HG02970 (cell line): Measurements from ENCODE around the gene SH3BGR.
A peak's percentile ranks its signal among the peaks of the same experiment; 100 is the strongest.

Experiments
- ATAC-seq: cut with Tn5 transposase; IDR thresholded peaks from one replicate; pipeline ENCODE4 v1.9.1; 2021; ENCODE audit warnings: mild to moderate bottlenecking, moderate library complexity, moderate number of reproducible peaks; ENCODE audit not compliant: unreplicated experiment, low FRiP score

SH3BGR gene

DNA sequence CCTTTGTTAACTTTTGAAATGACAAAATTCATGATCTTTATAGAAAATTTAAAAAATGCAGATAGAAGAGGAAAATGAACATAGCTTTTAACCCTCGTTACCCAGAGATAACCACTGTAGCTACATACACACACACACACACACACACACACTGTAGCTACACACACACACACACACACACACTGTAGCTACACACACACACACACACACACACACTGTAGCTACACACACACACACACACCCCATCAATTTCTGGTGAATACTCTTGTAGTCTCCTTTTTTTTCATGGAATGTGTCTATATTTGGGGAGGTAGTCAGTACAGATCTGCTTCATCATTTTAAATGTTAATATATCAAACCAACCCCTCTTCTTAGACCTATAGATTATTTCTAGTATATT lies 58.5 kb downstream of the SH3BGR start:
- no peak for ATAC-seq

DNA sequence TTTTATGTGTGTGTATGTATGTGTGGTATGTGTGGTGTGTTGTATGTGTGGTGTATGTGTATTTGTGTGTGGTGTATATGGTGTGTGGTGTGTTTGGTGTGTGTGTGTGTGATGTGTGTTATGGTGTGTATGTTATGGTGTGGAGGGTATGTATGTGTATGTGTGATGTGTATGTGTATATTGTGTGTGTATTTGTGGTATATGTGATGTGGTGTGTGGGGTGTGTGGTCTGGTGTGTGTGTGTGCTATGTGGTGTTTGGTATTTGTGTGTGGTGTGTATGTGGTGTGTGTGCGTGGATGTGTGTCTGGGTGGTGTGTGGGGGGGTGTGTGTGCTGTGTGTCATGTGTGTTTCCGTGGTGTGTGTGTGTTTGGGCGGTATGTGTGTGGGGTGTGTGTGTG lies 59.3 kb downstream of the SH3BGR start:
- no peak for ATAC-seq

DNA sequence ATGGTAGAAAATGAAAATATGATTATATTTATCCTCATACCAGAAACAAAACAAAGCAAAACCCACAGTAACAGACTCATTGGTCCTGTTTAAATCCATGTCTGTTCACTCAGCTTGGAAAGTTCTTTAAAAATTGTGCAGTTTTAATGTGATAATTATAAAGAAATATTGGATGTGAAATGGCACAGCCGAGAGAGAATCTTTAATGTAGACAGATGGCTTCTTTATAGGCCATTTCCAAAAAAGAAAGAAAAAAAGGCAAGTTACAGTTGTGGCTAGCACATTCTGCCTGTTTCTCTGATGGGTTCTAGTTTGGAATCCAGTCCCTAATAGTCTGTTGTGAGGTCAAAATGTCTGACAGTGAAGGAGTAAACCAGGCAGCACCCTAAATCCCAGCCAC lies 62.0 kb downstream of the SH3BGR start:
- ATAC-seq = no peak

DNA sequence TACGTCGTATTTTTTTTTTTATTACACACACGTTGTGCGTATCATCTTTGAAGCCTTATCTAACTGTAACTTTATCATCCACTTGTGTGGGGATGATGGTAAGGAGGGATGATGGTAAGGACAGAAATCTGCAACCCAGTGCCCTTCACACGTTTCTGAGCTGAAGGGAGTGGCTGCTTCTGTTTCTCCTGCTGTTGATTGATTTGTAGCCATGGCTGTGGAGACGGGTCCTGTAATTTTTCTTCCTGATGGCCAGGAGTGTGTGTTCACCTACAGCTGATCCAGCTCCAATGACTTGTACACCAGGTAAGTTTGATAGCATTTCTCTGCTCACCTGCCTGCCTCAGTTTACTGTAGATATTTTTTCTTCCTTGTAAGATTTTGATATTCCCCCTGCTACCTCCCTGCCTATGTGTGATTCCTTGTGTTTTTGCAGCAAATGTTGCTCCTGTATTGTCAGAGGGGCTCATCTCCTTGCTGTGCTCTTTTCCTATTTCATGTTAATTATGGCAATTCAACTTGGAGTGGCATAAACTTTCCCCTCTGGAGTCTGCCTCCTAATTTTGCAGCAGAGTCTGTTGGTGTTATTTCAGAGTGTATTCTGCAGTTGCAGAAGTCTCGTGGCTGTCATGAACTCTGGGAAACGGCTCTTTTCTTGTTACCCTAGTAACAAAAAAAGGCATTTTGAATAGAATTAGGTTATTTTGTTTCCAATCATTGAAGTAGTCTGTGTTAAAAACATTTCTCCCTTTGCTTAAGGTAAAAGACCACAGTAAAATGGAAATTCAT lies 64.1 kb downstream of the SH3BGR start:
- ATAC-seq = no peak

DNA sequence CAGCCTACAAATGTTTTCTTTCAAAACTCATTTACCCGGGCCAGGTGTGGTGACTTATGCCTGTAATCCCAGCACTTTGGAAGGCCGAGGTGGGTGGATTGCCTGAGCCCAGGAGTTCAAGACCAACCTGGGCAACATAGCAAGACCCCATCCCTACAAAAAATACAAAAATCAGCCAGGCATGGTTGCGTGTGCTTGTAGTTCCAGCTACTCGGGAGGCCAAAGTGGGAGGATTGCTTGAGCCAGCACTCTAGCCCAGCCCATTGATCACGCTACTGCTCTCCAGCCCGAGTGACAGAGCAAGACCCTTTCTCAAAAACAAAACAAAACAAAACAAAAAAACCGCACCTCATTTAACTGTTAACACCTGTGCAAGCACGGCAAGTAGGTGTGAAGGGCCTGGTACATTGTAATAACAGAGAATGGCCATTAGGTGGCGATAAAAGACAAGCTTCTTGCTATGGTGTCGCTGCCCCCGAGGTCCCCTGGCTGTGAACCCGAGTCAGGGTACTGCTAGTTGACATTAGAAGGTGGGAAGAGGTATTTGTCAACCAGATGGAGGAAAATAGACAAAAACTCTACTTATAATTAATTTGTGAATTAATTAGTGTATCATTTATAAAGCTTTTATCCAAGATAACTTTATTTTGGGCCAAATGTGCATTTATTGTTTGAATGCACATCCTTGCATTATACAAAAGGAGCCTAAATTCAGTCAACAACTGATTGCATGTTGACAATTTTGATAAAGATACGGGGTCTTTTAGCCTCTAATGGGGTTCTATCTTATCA lies 66.5 kb downstream of the SH3BGR start:
- peak; percentile 75 for ATAC-seq

DNA sequence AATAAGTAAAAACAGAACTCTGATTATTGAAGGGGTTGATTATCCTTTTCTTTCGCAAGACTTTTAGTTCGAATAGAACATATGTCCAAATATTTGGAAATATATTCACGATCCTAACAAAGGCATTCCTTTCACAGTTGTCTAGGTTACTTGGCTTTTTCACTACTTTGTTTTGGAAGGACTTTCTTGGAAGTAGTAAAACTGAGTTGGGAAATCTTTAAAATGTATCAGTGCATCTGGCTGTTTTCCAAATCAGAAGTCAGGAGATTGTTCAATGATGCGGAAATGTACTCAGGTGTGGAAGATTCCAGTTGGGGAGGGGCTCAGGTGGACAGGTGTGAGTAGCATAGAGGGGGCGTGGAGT lies 67.1 kb downstream of the SH3BGR start:
- ATAC-seq = no peak

DNA sequence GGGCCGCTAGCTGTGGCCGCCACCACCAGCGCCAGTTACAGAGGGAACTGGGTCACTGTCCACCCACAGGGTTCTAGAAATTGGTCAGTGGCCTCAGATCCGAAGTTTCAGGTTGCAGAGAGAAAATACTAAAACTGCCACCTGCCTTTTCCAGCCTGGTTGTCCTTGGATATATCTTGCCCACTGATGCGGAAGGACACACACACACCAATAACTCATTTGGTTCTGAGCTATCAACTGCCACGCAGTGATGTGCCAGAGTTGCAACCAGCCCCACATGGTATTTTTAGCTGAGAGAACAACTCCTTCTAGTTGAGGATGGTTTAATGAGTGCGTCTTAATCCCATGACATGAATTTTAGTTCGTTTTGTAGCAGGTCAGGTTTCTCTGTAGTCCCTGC lies 68.1 kb downstream of the SH3BGR start:
- no peak for ATAC-seq

DNA sequence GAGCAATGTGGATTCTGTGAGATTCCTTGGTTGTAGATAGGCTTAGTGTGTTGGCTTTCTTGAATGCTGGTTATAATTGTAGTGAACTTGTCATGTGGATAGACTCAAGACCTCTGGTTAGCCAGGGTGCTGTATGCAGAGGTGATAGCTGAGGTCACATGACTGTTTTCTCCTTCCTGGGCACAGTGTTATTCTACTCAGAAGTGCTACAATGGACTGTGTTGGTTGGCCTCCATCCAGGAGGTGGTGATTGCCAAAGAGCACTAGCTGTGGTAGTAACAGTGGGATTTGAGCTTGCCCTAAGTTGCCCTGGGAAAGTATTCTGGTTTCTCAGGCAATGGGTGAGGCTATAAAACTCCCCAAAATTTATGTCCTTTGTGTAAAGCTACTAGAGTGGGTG lies 71.6 kb downstream of the SH3BGR start:
- ATAC-seq = no peak

DNA sequence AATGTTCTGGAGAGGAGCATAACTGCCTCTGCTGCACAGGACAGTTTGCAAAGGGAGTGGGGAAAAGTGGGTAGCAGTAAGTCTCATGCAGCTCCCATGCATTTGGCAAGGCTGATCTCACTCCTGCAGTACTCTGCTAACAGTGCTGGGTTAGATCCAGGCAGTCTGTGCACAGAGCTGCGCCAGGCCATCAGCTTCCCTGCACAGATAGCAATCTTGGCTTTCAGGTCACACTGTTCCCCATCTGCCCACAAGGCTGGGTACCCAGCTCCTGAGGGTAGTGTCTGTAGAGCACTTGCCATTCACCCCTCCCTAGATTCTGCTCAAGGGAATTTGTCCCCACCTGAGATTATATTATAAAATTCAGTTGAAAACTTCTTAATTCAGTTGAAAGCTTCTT lies 72.1 kb downstream of the SH3BGR start:
- no peak for ATAC-seq

DNA sequence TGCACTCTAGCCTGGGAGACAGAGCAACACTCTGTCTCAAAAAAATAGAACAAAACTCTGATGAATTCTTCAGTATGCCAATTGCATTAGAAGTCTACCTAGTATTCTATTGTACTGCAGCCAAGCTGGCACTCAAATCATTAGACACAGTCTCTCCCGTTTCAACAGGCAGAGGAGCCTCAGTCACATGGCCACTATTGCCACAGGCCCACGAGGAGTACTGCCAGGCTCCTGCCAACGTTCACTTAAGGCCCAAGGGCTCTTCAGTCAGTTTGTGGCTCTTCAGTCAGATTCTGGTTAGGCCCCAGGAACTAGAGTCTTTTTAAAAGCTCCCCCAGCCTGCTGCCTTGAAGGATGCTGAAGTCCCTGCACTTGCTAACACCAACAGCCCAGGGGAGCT lies 73.4 kb downstream of the SH3BGR start:
- ATAC-seq = no peak

DNA sequence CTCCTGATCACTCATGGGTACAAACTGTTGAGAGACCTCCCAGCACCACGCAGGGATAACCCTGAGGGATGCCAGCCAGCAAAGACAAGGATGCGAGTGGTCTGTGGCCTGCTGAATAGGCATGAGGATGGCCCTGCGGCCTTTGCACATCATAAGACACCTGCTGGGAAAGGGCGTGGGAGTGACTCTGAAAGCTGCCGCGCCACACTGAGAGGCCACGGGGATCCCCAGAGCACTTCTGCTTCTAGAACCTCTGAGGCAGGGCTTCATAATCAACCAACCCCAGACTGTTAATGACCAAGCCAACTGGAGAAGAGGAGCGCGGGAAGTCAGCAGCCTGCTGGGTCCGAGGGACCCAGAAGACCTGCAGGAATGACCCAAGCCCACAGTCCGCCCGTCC lies 73.8 kb downstream of the SH3BGR start:
- no peak for ATAC-seq

DNA sequence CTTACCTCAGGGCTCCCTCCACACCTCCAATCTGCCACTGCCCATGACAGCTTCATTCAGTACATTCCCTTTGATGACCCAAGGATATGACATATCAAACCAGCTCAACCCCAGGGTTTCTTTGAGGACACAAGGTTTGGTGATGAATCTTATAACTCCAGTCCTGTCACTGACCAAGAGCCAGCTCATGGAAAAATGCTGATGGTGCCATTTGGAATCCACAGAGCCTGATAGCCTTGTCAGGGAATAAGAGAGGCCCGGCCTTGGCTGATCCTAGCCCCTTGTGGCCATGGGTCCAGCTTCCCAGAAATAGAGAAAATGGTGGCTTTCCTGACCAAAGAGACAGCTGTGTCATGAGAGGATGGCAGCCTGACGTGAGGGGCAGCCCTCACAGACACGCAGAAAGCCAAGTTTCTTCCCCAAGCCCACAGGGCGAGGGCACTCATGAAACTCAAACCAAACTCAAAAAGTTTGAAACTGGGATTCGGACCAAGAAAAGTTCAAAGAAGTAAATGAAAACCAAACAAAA lies 75.4 kb downstream of the SH3BGR start:
- ATAC-seq = no peak

DNA sequence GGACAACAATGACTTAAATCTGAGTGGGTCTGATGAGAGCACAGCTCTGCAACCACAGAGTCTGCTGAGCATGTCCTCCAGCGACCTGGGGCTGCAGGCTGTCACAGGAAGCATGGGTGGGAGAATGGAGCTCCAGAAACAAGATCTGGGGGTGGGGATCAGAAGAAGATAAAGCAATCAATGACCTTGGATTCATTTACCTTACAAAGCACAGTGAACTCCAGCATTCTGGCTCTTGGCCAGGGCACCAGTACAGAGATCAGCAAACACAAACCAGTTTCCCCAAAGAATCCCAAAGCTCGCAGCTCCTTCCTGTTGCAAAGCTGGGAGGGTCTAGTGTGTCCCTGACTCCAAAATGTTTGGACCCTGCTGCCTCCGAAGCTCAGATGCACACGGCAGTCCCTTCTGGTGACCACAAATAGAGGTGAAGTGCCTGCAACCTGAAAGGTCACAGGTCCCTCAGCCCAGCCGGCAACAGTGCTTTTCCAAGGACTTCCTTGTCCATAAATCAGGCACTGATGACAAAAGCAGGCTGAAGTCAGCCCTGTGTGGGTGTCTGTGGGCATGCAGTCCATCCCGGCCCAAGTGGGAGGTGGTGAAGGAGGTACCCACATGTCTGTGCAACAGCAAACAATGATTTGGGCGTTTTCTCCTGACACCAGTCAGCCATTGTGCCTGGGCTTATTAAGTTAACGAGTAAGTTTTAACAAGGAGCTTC lies 76.1 kb downstream of the SH3BGR start:
- ATAC-seq = no peak

DNA sequence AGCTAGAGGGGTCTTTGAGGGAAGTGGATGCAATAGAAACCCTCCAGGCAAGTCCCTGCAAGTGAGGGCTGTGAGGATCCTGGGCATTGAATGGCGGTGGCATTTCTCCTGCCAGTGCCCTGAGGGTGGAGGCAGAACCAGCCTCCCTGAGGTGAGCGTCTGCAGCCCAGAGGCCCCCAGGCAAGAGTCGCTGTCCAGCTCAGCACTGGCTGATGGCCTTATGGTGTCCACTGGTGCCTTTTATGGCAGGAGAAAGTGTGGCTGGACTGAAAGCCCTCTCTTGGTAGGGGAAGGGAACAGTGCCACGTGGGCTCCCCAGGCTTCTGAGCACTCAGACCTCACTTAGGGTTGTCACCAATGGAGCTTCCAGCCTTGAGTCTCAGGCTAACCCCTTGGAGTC lies 77.3 kb downstream of the SH3BGR start:
- no peak for ATAC-seq

DNA sequence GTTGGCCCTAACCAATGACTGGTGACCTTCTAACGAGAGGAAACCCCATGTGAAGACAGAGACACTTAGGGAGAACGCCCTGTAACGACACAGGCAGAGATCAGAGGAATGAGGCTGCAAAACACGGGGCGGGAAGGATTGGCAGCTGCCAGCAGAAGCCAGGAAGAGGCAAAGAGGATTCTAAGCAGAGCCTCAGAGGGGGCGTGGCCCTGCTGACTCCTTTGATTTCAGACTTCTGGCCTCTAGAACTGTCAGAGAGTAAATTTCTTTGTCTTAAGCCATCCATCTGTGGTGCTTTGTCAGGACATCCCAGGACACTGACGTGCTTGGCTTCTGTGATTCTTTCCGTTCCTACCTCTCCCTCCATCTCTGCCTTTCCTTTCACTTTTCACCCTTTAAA lies 79.3 kb downstream of the SH3BGR start:
- ATAC-seq = no peak

DNA sequence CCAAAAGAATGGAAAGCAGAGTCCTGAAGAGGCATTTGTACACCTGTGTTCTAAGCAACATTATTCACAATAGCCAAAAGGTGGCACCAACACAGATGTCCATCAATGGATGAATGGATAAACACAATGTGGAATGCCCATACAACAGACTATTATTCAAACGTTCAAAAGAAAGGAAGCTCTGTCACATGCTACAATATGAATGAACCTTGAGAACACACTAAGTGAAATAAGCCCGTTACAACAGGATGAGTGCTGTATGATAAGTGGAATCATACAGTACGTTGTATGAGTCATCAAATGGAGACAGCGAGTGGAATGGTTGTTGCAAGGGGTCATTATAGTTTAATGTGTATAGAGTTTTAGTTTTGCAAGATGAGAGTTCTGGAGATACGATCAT lies 80.1 kb downstream of the SH3BGR start:
- no peak for ATAC-seq

DNA sequence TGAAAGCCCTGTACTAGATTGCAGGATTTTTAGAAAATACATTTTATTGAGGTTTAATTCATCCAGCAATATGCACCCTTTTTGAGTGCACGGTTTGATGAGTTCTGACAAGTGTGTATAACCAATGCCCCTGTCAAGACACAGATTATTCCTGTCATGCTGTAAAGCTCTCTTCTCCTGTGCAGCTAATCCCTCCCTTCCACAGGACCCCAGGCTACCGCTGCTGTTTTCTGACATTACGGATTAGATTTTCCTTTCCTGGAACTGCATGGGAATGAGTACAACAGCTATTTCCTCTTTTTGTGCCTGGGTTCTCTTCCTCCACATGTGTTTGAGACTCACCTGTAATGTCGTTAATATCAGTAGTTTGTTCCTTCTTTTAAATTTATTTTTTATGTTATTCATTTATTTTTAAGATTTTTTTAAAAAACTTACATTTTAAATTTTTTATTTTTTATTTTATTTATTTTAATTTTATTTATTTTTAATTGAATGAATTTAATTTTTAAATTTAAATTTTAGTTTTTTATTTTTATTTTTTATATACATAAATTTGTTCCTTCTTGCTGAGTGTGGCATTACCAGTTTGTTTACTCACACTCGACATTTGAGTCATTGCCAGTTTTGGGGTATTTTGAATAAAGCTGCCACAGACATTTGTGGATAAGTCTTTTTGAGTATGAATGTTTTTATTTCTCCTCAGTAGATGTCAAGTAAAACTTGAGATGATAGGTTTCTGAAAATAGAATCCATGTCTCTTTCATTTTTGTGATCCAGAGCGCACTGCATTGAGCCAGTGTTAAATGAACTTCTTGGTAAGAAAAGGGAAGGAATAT lies 82.0 kb downstream of the SH3BGR start:
- ATAC-seq = no peak

DNA sequence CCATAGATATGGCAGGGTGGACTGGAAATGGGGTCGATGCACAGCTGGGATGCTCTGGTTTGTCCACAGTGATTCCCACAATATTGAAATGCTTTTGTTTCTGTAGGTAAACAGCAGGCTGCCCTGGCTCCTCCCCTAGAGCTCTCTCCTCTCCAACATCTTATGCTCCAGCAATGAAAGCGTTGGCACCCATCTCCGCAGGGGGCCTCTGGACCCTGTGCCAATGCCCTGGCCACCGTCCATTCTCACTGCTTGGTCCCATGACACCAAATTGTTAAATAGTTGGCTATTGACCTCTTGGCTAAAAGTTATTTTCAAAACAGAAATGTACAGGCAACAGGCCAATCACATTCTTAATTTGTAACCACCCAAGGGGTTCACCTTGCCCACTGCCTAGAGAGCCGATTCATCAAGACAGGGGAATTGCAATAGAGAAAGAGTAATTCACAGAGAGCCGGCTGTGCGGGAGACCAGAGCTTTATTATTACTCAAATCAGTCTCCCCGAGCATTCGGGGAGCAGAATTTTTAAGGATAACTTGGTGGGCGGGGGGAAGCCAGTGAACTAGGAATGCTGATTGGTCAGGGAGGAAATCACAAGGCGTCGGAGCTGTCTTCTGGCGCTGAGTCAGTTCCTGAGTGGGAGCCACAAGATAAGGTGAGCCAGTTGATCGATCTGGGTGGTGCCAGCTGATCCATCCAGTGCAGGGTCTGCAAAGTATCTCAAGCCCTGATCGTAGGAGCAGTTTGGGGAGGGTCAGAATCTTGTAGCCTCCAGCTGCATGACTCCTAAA lies 84.1 kb downstream of the SH3BGR start:
- no peak for ATAC-seq

DNA sequence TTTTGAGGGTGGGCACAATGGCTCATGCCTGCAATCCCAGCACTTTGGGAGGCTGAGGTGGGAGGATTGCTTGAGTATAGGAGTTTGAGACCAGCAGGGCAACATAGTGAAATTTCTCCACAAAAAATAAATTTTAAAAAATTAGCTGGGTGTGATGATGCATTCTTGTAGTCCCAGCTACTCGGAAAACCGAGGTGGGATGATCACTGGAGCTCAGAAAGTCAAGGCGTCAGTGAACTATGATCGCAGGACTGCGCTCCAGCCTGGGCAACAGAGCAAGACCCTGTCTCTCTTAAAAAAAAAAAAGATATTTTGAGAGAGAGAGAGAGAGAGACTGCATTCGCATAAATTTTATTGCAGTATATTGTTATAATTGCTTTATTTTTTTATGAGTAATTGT lies 85.1 kb downstream of the SH3BGR start:
- ATAC-seq = no peak

DNA sequence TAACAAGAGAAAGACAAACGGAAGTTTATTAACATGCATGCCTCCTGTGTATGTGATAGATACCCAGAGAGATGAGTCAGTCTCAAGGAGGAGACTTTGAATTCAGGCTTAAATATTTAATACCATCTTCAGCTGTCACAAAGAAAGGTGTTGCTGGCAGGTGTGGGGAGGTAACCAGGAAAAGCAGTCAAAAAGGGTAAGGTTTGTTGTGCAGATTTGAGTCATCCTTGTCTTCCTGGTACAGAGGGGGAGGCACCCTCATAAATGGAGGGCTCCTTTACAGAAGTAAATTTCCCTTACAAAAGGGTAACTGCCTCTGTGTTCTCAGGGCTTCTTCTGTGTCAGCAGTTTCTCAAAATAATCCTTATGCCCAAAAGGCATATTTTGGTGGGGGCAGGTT lies 85.8 kb downstream of the SH3BGR start:
- no peak for ATAC-seq
